Suprapubic skin (tissue), 4 donors: ENCODE measurements around the gene CRTC3. TPM values are rescaled to one million over a fixed set of nuclear protein-coding genes. Genes with fewer than 3 reads are reported as not detected.
"Not testable (repeated sequence)": the region's sequence is repeated elsewhere in the genome, so short reads cannot be mapped to it uniquely, and the experiment has no call there.

Source experiments
- DNase-seq, 2 donors: peaks; one replicate each; pipeline ENCODE4 v3.0.0-alpha.2; 2019; ENCODE audit warnings: low spot score in 2 of 2
- H3K27ac ChIP-seq: fragments of 200-600 bp; sonication (generic); one replicate; pipeline ENCODE4 v1.5.1; 2019
- H3K27me3 ChIP-seq: fragments of 200-600 bp; sonication (generic); one replicate; pipeline ENCODE4 v1.5.1; 2019
- H3K36me3 ChIP-seq: fragments of 200-600 bp; sonication (generic); one replicate; pipeline ENCODE4 v1.5.1; 2019
- H3K4me1 ChIP-seq: fragments of 200-600 bp; sonication (generic); one replicate; pipeline ENCODE4 v1.5.1; 2019
- H3K4me3 ChIP-seq: fragments of 200-600 bp; sonication (generic); one replicate; pipeline ENCODE4 v1.5.1; 2019; ENCODE audit warnings: mild to moderate bottlenecking
- H3K9me3 ChIP-seq: fragments of 200-600 bp; sonication (generic); one replicate; pipeline ENCODE4 v1.5.1; 2019
- EP300 ChIP-seq: sonication (generic); formaldehyde crosslinking; IDR thresholded peaks from one replicate; pipeline ENCODE4 v1.6.1; 2017; ENCODE audit warnings: antibody characterized with exemption
- POLR2A ChIP-seq, 2 donors: fragments of 450-650 bp; IDR thresholded peaks; one replicate each; pipeline ENCODE4 v1.6.1; 2017; ENCODE audit warnings: antibody characterized with exemption in 2 of 2, mild to moderate bottlenecking in 2 of 2, moderate library complexity in 2 of 2
- POLR2AphosphoS5 ChIP-seq, 3 donors: sonication (generic); formaldehyde crosslinking; IDR thresholded peaks; one replicate each; pipeline ENCODE4 v1.6.1; 2017; ENCODE audit warnings: antibody characterized with exemption in 3 of 3
- WGBS: methylation state at CpG from one replicate; pipeline ENCODE4 v1.1.5; 2018; 5-methylcytosine and 5-hydroxymethylcytosine counted together
- total RNA-seq, 4 donors: library from RNA; depleted of rRNA; stranded (reverse); fragments of >200 nt; gene quantifications; one replicate each; pipeline ENCODE4 v1.1.0, GENCODE V29; 2016
- TF ChIP-seq, protein P1 (sequence below), 2 donors: fragments of 200-600 bp in 1 of 2; fragments of 450-650 bp in 1 of 2; sonication (generic) in 1 of 2; IDR thresholded peaks; one replicate each; pipeline ENCODE4 v1.5.1; 2016 to 2019; ENCODE audit warnings: antibody characterized with exemption in 2 of 2, mild to moderate bottlenecking in 1 of 2, moderate library complexity in 1 of 2

The CRTC3 gene
- total RNA-seq, 4 donors from 2014 or later, result 23.6 to 50.4 (median 33.4) TPM

DNA sequence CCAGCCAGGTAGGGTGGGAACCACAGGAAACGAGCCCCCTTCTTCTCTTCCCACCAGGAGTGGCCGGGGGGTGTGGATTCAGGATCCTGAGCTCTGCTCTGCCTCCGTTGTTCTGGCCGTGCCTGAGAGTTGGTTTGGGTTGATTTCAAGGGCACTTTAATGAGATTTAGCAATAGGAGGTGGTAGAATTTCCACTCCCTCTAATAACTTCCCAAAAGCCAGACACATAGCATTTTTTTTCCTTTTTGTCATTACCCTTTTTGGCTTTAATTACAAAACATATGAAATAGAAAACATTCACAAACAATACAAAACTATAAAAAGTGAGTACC lies 131.2 kb downstream of the CRTC3 start:
- H3K36me3 ChIP-seq, DNase-seq, H3K9me3 ChIP-seq, H3K27me3 ChIP-seq: not testable (repeated sequence)
- peak in 1 of 2 donors; percentile 11 for TF ChIP-seq POLR2A (IDR thresholded peaks at IDR 0.05)
- H3K4me1 ChIP-seq, result peaks cover 37% of the 10 kb centered on the region
- 43% methylated on average over 3 of the region's 4 CpGs for WGBS
- H3K27ac ChIP-seq, result peak overlapping the region; percentile 86
- H3K4me3 ChIP-seq, result peak overlapping the region; percentile 33

DNA sequence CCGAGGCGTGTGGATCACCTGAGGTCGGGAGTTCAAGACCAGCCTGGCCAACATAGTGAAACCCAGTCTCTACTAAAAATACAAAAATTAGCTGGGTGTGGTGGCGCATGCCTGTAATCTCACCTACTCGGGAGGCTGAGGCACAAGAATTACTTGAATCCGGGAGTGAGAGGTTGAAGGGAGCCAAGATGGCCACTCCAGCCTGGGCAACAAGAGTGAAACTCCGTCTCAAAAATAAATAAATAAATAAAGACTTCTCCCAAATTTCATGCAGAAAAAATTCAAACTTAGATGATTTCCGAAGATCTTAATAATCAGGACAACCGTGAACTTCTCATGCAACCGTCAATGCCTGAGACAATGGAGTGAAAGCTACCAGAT lies 134.3 kb downstream of the CRTC3 start:
- H3K36me3 ChIP-seq, H3K27me3 ChIP-seq, H3K4me3 ChIP-seq, H3K9me3 ChIP-seq, DNase-seq, H3K27ac ChIP-seq: not testable (repeated sequence)
- 98% methylated on average over 10 of the region's 10 CpGs for WGBS
- peaks cover 38% of the 10 kb centered on the region for H3K4me1 ChIP-seq

DNA sequence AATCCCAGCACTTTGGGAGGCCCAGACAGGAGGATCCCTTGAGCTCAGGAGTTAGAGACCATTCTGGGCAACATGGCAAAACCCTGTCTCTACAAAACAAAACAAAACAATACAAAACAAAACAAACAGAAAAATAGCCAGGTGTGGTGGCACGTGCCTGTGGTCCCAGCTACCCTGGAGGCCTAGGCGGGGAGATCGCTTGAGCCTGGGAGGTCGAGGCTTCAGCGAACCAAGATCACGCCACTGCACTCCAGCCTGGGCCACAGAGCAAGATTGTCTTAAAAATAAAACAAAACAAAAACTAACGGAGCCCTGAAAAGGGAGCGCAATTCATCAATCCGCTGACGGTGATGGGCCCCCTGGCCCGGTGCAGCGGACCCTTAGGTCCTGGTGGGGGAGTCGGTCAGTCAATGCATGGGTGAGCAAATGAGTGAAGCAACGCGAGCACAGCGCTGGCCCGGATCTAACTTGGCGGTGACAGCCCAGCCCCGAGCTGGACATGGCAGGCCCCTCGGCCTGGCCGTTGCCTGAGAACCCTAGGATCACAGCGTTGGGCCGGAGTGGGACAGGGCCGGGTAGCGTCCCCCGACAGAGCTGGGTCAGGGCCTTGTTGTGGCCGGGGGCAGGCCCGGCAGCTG lies 135.0 kb downstream of the CRTC3 start:
- TF ChIP-seq, protein P1, sequence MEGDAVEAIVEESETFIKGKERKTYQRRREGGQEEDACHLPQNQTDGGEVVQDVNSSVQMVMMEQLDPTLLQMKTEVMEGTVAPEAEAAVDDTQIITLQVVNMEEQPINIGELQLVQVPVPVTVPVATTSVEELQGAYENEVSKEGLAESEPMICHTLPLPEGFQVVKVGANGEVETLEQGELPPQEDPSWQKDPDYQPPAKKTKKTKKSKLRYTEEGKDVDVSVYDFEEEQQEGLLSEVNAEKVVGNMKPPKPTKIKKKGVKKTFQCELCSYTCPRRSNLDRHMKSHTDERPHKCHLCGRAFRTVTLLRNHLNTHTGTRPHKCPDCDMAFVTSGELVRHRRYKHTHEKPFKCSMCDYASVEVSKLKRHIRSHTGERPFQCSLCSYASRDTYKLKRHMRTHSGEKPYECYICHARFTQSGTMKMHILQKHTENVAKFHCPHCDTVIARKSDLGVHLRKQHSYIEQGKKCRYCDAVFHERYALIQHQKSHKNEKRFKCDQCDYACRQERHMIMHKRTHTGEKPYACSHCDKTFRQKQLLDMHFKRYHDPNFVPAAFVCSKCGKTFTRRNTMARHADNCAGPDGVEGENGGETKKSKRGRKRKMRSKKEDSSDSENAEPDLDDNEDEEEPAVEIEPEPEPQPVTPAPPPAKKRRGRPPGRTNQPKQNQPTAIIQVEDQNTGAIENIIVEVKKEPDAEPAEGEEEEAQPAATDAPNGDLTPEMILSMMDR (IDR thresholded peaks at IDR 0.05), result no peak
- TF ChIP-seq POLR2AphosphoS5 (IDR thresholded peaks at IDR 0.05) (no peak), EP300 (no peak), POLR2A (IDR thresholded peaks at IDR 0.05) (no peak)
- 34% methylated on average over 23 of the region's 28 CpGs for WGBS
- peak in 1 of 2 donors; percentile 82 for DNase-seq
- Histone ChIP-seq H3K27me3 (no peaks in the 10 kb centered on the region), H3K27ac (peak overlapping the region; percentile 96), H3K4me3 (peak overlapping the region; percentile 74), H3K4me1 (peaks cover 36% of the 10 kb centered on the region), H3K36me3 (no peaks in the 10 kb centered on the region), H3K9me3 (no peaks in the 10 kb centered on the region)

DNA sequence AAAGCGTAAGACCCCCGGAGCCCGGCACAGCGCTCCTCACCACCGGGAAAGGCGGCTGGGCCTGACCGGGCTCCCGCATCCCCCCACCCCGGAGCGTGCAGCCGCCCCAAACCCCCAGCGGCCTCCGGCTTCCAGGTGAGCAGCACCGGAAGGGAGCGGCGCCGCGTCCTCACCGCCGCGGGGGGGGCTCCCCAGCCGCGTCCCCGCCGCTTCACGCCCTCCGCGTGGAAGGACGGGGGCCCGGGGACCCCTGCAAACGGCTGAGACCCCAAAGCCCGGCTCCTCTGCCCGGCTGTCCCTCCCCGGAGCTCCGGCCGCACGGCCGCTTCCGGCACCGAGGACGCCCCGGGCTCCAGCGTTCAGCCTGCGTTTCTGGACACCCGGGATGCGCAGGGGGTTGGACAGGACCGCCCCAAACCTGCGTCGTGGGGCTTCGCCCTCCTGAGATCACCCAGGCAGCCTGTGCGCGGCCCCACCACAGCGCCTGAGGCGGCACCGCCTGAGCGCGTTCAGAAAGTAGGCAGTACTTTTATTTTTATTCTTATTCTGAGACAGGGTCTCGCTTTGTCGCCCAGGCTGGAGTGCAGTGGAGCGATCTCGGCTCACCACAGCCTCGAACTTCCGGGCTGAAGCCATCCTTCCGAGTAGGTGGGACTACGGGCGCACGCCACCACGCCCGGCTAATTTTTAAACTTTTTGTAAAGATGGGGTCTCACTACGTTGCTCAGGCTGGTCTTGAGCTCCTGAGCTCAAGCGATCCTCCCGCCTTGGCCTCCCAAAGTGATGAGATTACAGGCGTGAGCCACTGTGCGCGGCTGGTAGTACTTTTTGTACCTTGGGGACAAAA lies 135.8 kb downstream of the CRTC3 start:
- WGBS, result 6% methylated on average over 20 of the region's 75 CpGs
- no peaks in the 10 kb centered on the region for H3K9me3 ChIP-seq
- H3K4me1 ChIP-seq, result peaks cover 28% of the 10 kb centered on the region
- no peaks in the 10 kb centered on the region for H3K36me3 ChIP-seq
- peak overlapping the region; percentile 74 for H3K4me3 ChIP-seq
- H3K27ac ChIP-seq, result peak overlapping the region; percentile 96
- DNase-seq, result peak; percentile 83 to 87
- TF ChIP-seq POLR2A (IDR thresholded peaks at IDR 0.05) (peak; percentile 23 to 87), POLR2AphosphoS5 (IDR thresholded peaks at IDR 0.05) (no peak)
- no peaks in the 10 kb centered on the region for H3K27me3 ChIP-seq

DNA sequence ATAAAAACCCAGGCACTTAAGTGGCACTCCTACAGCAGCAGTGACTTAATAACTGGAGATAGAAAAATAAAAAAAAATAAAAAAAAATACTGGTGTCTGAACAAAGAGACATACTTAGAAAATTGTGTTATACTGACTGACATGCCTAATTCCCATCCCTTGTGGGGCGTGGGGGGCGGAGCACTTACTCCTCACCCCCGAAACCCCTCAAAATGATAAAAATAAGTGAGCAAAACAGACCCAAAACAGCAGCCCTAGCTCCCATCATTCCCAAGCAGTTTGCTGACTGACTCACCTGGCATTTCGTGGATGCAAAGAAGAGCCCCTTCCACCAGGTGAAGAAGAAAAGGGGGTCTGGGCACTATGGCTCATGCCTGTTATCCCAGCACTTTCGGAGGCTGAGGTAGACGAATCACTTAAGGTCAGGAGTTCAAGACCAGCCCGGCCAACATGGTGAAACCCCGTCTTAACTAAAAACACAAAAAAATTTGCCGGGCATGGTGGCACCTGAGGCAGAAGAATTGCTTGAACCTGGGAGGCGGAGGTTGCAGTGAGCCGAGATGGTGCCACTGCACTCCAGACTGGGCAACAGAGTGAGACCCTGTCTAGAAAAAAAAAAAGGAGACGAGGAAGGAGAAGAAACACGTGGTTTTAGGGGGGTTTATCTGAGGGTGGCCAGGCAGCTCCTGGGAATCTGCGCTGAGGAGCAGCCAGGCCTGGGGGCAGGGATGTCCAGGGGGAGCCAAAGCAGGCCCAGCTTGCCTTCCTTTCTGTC lies 136.6 kb downstream of the CRTC3 start:
- DNase-seq, result no peak
- H3K36me3 ChIP-seq, result no peaks in the 10 kb centered on the region

DNA sequence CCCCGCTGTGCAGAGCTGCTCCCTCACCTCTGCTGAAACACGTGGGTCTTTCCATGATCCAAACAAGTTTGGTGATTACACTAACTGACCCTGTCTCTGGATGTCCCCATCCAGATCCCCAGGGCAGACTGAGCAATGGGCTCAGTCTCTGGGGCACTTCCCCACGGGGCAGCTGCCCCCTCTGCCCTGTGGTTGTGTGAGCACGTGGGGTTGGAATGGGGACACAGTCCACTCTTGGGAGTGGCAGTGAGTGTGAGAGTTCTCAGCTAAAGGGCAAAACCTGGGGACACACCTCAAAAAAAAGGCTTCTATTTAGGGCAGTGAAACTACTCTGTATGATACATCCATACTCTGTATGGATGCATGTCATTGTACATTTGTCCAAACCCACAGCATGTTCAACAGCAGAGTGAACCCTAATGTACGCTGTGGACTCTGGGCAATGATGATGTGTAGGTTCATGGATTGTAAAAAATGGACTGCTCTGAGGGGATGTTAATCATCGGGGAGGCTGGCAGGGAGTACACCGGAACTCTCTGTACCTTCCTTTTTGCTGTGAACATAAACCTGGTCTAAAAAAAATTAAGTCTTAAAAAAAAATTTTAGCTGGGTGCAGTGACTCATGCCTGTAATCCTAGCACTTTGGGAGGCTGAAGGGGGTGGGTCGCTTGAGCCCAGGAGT lies 137.5 kb downstream of the CRTC3 start:
- no peak overlapping the region for H3K4me3 ChIP-seq
- no peak overlapping the region for H3K27ac ChIP-seq
- no peaks in the 10 kb centered on the region for H3K36me3 ChIP-seq

More for the DNA sequence above, 136.6 kb downstream of the CRTC3 start:
- Histone ChIP-seq H3K4me3 (peak overlapping the region; percentile 74), H3K4me1 (peaks cover 20% of the 10 kb centered on the region), H3K9me3 (no peaks in the 10 kb centered on the region), H3K27me3 (no peaks in the 10 kb centered on the region), H3K27ac (peak overlapping the region; percentile 96)
- WGBS, result 90% methylated on average over 14 of the region's 14 CpGs
- TF ChIP-seq POLR2A (IDR thresholded peaks at IDR 0.05) (no peak), POLR2AphosphoS5 (IDR thresholded peaks at IDR 0.05) (no peak), EP300 (no peak)
- TF ChIP-seq, protein P1 (IDR thresholded peaks at IDR 0.05), result no peak

DNA sequence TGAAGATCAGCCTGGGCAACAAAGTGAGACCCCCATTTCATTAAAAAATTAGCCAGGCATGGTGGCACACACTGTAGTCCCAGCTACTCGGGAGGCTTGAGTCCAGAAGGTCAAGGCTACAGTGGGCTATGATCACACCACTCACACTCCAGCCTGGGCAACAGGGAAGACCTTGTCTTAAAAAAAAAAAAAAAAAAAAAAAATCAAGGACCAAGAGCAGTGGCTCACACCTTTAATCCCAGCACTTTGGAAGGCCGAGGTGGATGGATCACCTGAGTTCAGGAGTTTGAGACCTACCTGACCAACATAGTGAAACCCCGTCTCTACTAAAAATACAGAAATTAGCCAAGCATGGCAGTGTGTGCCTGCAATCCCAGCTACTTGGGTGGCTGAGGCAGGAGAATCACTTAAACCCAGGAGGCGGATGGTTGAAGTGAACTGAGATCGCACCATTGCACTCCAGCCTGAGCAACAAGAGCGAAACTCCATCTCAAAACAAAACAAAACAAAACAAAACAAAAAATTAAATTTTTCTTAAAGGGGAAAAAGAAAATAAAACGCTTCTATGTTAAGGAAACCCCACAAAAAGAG lies 138.1 kb downstream of the CRTC3 start:
- DNase-seq, H3K36me3 ChIP-seq, H3K4me3 ChIP-seq, H3K27me3 ChIP-seq, H3K27ac ChIP-seq, H3K9me3 ChIP-seq: not testable (repeated sequence)
- WGBS, result 92% methylated on average over 7 of the region's 7 CpGs
- H3K4me1 ChIP-seq, result peaks cover 11% of the 10 kb centered on the region

More for the DNA sequence above, 137.5 kb downstream of the CRTC3 start:
- TF ChIP-seq, protein P1 (IDR thresholded peaks at IDR 0.05), result no peak
- TF ChIP-seq POLR2A (IDR thresholded peaks at IDR 0.05), result no peak
- TF ChIP-seq POLR2AphosphoS5 (IDR thresholded peaks at IDR 0.05), result no peak
- no peak for TF ChIP-seq EP300
- no peak for DNase-seq
- Histone ChIP-seq H3K27me3 (no peaks in the 10 kb centered on the region), H3K4me1 (peaks cover 11% of the 10 kb centered on the region), H3K9me3 (no peaks in the 10 kb centered on the region)
- 78% methylated on average over 8 of the region's 8 CpGs for WGBS

DNA sequence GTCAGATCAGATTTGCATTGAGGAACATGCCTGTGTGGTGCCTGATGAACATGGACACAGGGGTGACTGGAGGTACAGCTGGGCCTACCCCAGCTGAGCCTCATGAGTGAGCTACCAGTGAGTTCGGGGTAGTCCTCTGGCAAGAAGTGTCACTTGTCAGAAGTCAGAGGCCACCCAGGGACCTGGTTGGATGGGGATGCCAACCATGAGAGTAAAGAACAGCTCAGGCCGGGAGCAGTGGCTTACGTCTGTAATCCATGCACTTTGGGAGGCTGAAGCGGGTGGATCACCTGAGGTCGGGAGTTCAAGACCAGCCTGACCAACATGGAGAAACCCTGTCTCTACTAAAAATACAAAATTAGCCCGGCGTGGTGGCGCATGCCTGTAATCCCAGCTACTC lies 140.9 kb downstream of the CRTC3 start:
- H3K36me3 ChIP-seq, H3K4me1 ChIP-seq, H3K27me3 ChIP-seq, H3K27ac ChIP-seq, H3K4me3 ChIP-seq, DNase-seq, H3K9me3 ChIP-seq: not testable (repeated sequence)
- 97% methylated on average over 8 of the region's 8 CpGs for WGBS
